ENCODE measurements around the gene APOBEC3G.
"Not testable (repeated sequence)": the region's sequence is repeated elsewhere in the genome, so short reads cannot be mapped to it uniquely, and the experiment has no call there.

DNA sequence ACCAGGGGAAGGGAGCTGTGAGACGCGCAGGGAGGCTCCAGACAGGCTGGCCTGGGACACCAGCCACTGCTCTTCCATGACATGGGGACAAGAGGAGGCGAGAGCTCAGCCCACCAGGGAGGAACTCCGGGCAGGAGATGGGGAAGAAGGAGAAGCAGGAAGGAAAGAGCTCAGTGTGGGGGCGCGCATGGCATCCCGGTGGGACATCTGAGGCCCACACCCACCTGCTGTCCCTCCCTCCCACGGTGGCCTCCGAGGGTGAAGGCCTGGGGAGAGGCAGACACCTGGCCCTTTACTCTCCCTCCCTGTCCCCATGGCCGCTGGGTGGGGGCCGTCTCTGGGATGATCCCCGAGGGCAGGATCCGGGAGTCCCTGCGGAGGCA is 36.9 kb upstream of the APOBEC3G start:
- TF ChIP-seq, protein P1, sequence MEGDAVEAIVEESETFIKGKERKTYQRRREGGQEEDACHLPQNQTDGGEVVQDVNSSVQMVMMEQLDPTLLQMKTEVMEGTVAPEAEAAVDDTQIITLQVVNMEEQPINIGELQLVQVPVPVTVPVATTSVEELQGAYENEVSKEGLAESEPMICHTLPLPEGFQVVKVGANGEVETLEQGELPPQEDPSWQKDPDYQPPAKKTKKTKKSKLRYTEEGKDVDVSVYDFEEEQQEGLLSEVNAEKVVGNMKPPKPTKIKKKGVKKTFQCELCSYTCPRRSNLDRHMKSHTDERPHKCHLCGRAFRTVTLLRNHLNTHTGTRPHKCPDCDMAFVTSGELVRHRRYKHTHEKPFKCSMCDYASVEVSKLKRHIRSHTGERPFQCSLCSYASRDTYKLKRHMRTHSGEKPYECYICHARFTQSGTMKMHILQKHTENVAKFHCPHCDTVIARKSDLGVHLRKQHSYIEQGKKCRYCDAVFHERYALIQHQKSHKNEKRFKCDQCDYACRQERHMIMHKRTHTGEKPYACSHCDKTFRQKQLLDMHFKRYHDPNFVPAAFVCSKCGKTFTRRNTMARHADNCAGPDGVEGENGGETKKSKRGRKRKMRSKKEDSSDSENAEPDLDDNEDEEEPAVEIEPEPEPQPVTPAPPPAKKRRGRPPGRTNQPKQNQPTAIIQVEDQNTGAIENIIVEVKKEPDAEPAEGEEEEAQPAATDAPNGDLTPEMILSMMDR (IDR thresholded peaks at IDR 0.05), result not testable (repeated sequence)
- not testable (repeated sequence) for TF ChIP-seq EP300 (IDR thresholded peaks at IDR 0.05; ENCODE audit: low read depth)
